B cell (primary cell): ENCODE measurements around the gene GLUD1. TPM values are rescaled to one million over a fixed set of nuclear protein-coding genes. Genes with fewer than 3 reads are reported as not detected.

Source experiments
- ATAC-seq: fragments of 200-7000 bp; cut with Tn5 transposase; one replicate; pipeline ENCODE4 v1.10.0; 2021; ENCODE audit warnings: low read depth, mild to moderate bottlenecking, moderate number of reproducible peaks, moderate library complexity
- CTCF ChIA-PET: fragments of 350-600 bp; sonication (Branson Sonifier 250); formaldehyde crosslinking; loops from one replicate; lab custom pipeline; 2021; ENCODE audit warnings: antibody characterized with exemption, inconsistent platforms; lab: Charles Lee
- POLR2A ChIA-PET: fragments of 350-600 bp; sonication (Branson Sonifier 250); formaldehyde crosslinking; loops from one replicate; lab custom pipeline; 2021; ENCODE audit warnings: antibody characterized with exemption; lab: Charles Lee
- DNase-seq: peaks from one replicate; pipeline ENCODE4 v3.0.0; 2013
- H2AFZ ChIP-seq: 2 replicates; pipeline ENCODE4 v1.6.1; 2012; ENCODE audit warnings: mild to moderate bottlenecking, low read depth, low read length; ENCODE audit not compliant: insufficient read depth, poor library complexity, severe bottlenecking
- H3K27ac ChIP-seq, 2 donors: 1 replicate in 1 of 2; 2 replicates in 1 of 2; pipeline ENCODE4 v1.5.1; 2012 to 2013; ENCODE audit warnings: low read length in 2 of 2, mild to moderate bottlenecking in 2 of 2, moderate library complexity in 1 of 2
- H3K27me3 ChIP-seq, 4 experiments: fragments of 200-600 bp in 1 of 4; sonication (generic) in 1 of 4; replicated peaks in 1 of 4; 1 replicate in 2 of 4; 2 replicates in 2 of 4; pipeline versions ENCODE4 v1.6.1 to v1.7.0; 2013 to 2016; ENCODE audit warnings: low read length in 3 of 4, mild to moderate bottlenecking in 2 of 4, mixed read lengths in 1 of 4, moderate library complexity in 1 of 4; ENCODE audit not compliant: insufficient read depth in 4 of 4, control insufficient read depth in 3 of 4; ENCODE audit errors: control extremely low read depth in 1 of 4
- H3K36me3 ChIP-seq, 2 experiments: replicated peaks in 1 of 2; 1 replicate in 1 of 2; 2 replicates in 1 of 2; pipeline versions ENCODE4 v1.6.1 to v1.7.1; 2013; ENCODE audit warnings: low read length in 1 of 2; ENCODE audit not compliant: insufficient read depth in 2 of 2, control insufficient read depth in 1 of 2; ENCODE audit errors: control extremely low read depth in 1 of 2, extremely low read depth in 1 of 2
- H3K4me1 ChIP-seq, 2 donors: fragments of 200-600 bp in 1 of 2; sonication (generic) in 1 of 2; 1 replicate in 1 of 2; 2 replicates in 1 of 2; pipeline versions ENCODE4 v1.5.1 to v1.6.1; 2013 to 2017; ENCODE audit warnings: low read length in 2 of 2; ENCODE audit not compliant: control insufficient read depth in 2 of 2, insufficient read depth in 2 of 2
- H3K4me2 ChIP-seq: replicated peaks from 2 replicates; pipeline ENCODE3; 2012; ENCODE audit warnings: mild to moderate bottlenecking, low read depth, low read length; ENCODE audit not compliant: poor library complexity, severe bottlenecking
- H3K4me3 ChIP-seq, 5 experiments: fragments of 200-600 bp in 1 of 5; sonication (generic) in 1 of 5; 1 replicate in 3 of 5; 2 replicates in 2 of 5; pipeline versions ENCODE4 v1.5.1 to v1.7.0; 2011 to 2016; ENCODE audit warnings: low read length in 4 of 5, mild to moderate bottlenecking in 4 of 5, low read depth in 2 of 5, control low read depth in 1 of 5, moderate library complexity in 1 of 5; ENCODE audit not compliant: insufficient read depth in 1 of 5; ENCODE audit errors: control extremely low read depth in 1 of 5, extremely low read depth in 1 of 5
- H3K79me2 ChIP-seq: fragments of 200-600 bp; sonication (generic); one replicate; pipeline ENCODE4 v1.6.0; 2016; ENCODE audit warnings: low read length; ENCODE audit not compliant: control insufficient read depth, insufficient read depth
- H3K9ac ChIP-seq: fragments of 200-600 bp; sonication (generic); 2 replicates; pipeline ENCODE4 v1.6.1; 2017; ENCODE audit warnings: mild to moderate bottlenecking, low read length, moderate library complexity
- H3K9me3 ChIP-seq, 3 donors: one replicate each; pipeline versions ENCODE4 v1.6.1 to v1.7.1; 2013; ENCODE audit warnings: low read length in 2 of 3; ENCODE audit not compliant: control insufficient read depth in 2 of 3, insufficient read depth in 1 of 3; ENCODE audit errors: control extremely low read depth in 1 of 3
- H4K20me1 ChIP-seq: 2 replicates; pipeline ENCODE4 v1.6.0; 2012; ENCODE audit warnings: mild to moderate bottlenecking, low read length; ENCODE audit not compliant: insufficient read depth, control insufficient read depth, poor library complexity, severe bottlenecking
- H3K27ac Mint-ChIP-seq: one replicate; pipeline ENCODE4 v1.8.0; 2021; ENCODE audit warnings: mixed read lengths
- H3K27me3 Mint-ChIP-seq: one replicate; pipeline ENCODE4 v1.8.0; 2021; ENCODE audit warnings: mixed read lengths
- H3K4me1 Mint-ChIP-seq: one replicate; pipeline ENCODE4 v1.8.0; 2021; ENCODE audit warnings: mixed read lengths
- H3K4me3 Mint-ChIP-seq: one replicate; pipeline ENCODE4 v1.8.0; 2021; ENCODE audit warnings: mixed read lengths
- H3K9me3 Mint-ChIP-seq: one replicate; pipeline ENCODE4 v1.8.0; 2022; ENCODE audit warnings: mixed read lengths; ENCODE audit not compliant: insufficient read depth
- EZH2 ChIP-seq: IDR thresholded peaks from 2 replicates; pipeline ENCODE4 v1.6.1; 2012; ENCODE audit warnings: borderline replicate concordance, low read depth, mild to moderate bottlenecking, moderate library complexity, low read length; ENCODE audit not compliant: insufficient read depth, poor library complexity, severe bottlenecking
- WGBS: methylation state at CpG from one replicate; pipeline ENCODE4 v1.1.5; 2013; ENCODE audit warnings: missing lambda C conversion rate; ENCODE audit not compliant: insufficient coverage; 5-methylcytosine and 5-hydroxymethylcytosine counted together
- intact Hi-C: fragments of 100-400 bp; cut with micrococcal nuclease; formaldehyde crosslinking; loops from one replicate; pipeline ENCODE4 v1.10.0; 2022
- polyA plus RNA-seq: library from polyadenylated mRNA; depleted of rRNA; stranded (reverse); fragments of >200 nt; gene quantifications from 2 replicates; pipeline ENCODE4 v1.2.3, GENCODE V29; 2012
- total RNA-seq, 2 donors: library from RNA; stranded (reverse); fragments of 120-200 nt in 1 of 2; gene quantifications; 1 replicate in 1 of 2; 2 replicates in 1 of 2; pipeline versions ENCODE4 v1.2.3 to v1.2.4, GENCODE V29; 2013 to 2022
- TF ChIP-seq, protein P1 (sequence below): fragments of 200-600 bp; IDR thresholded peaks from one replicate; pipeline ENCODE4 v1.8.0; 2022; ENCODE audit warnings: antibody characterized with exemption, mild to moderate bottlenecking

Gene GLUD1
- total and polyA plus RNA-seq, 2 donors (not counting 1 experiment from before 2014, with no cell fraction given) = 29.6 to 71.5 TPM

DNA sequence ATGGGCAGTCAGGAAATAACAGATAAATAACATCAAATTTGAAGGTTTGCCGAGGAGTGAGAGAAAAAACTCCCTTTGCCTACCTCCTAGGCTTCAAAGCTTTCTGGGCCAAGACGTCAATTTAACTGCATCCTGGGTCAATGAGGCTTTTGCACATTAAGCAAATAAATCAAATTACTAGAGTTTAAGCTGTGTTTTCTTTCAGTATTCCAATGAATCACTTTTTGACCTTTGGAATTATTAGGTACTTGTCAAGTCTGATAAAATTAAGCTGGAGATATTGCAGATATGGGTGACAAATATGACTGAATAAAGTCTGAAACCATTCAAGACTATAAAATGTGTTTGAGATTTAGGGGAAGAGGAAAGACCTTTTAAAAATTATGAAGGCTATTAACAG lies 22.2 kb downstream of the GLUD1 start:
- H3K4me2 ChIP-seq = no peak overlapping the region
- H3K9me3 ChIP-seq = no peaks in the 10 kb centered on the region
- no peak for ATAC-seq
- H3K27ac ChIP-seq = no peak overlapping the region
- no peak for TF ChIP-seq EZH2
- TF ChIP-seq, protein P1, sequence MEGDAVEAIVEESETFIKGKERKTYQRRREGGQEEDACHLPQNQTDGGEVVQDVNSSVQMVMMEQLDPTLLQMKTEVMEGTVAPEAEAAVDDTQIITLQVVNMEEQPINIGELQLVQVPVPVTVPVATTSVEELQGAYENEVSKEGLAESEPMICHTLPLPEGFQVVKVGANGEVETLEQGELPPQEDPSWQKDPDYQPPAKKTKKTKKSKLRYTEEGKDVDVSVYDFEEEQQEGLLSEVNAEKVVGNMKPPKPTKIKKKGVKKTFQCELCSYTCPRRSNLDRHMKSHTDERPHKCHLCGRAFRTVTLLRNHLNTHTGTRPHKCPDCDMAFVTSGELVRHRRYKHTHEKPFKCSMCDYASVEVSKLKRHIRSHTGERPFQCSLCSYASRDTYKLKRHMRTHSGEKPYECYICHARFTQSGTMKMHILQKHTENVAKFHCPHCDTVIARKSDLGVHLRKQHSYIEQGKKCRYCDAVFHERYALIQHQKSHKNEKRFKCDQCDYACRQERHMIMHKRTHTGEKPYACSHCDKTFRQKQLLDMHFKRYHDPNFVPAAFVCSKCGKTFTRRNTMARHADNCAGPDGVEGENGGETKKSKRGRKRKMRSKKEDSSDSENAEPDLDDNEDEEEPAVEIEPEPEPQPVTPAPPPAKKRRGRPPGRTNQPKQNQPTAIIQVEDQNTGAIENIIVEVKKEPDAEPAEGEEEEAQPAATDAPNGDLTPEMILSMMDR = no peak
- no peak overlapping the region for H3K4me3 Mint-ChIP-seq
- intact Hi-C loops = no loop called here
- H3K9ac ChIP-seq = no peak overlapping the region
- WGBS = no CpG with 5 or more reads among the region's 2 CpGs
- H3K79me2 ChIP-seq = no peaks in the 10 kb centered on the region
- H3K9me3 Mint-ChIP-seq = no peaks in the 10 kb centered on the region
- no peak overlapping the region for H2AFZ ChIP-seq
- ChIA-PET CTCF (no interaction called here), POLR2A (no interaction called here)
- H3K27me3 Mint-ChIP-seq = no peaks in the 10 kb centered on the region
- H4K20me1 ChIP-seq = no peaks in the 10 kb centered on the region
- no peaks in the 10 kb centered on the region for H3K4me1 Mint-ChIP-seq
- H3K27me3 ChIP-seq = no peaks in the 10 kb centered on the region
- DNase-seq = no peak
- no peak overlapping the region for H3K4me3 ChIP-seq
- H3K27ac Mint-ChIP-seq = no peak overlapping the region
- peaks cover 7 to 45% of the 10 kb centered on the region in 2 experiments for H3K36me3 ChIP-seq
- no peaks in the 10 kb centered on the region for H3K4me1 ChIP-seq

DNA sequence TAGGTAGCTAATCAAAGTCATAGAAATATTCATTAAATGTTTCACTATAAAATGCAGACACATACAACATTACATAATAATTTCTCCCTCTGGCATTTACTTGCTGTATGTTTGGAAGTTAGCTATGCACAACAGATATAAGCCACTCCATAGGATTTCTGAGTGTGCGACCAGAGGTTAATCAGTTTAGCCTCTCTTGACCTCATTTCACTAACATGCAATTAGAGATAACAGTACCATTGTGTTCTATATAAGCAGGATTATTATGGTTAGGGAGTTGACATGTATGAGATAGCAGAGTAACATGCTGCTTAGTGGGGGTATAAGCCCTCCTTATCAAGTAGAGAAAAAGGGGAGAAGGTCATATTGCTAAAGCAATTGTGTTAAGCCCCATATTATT lies 26.4 kb downstream of the GLUD1 start:
- TF ChIP-seq, protein P1 = no peak
- no peak for TF ChIP-seq EZH2
- ChIA-PET CTCF (no interaction called here), POLR2A (no interaction called here)
- Histone ChIP-seq H3K27me3 (no peaks in the 10 kb centered on the region), H3K4me1 (no peaks in the 10 kb centered on the region), H3K4me2 (no peak overlapping the region), H3K9me3 (no peaks in the 10 kb centered on the region), H3K9ac (no peak overlapping the region), H3K79me2 (no peaks in the 10 kb centered on the region), H2AFZ (no peak overlapping the region), H3K4me3 (no peak overlapping the region), H3K36me3 (peaks cover 21 to 74% of the 10 kb centered on the region in 2 experiments), H4K20me1 (no peaks in the 10 kb centered on the region), H3K27ac (no peak overlapping the region)
- no peak overlapping the region for H3K27ac Mint-ChIP-seq
- ATAC-seq (no peak), DNase-seq (no peak)
- H3K27me3 Mint-ChIP-seq = no peaks in the 10 kb centered on the region
- H3K9me3 Mint-ChIP-seq = no peaks in the 10 kb centered on the region
- H3K4me3 Mint-ChIP-seq = no peak overlapping the region
- no CpG with 5 or more reads among the region's 1 CpG for WGBS
- intact Hi-C loops = no loop called here
- no peaks in the 10 kb centered on the region for H3K4me1 Mint-ChIP-seq
